Measurements from ENCODE around the gene CDC42EP5. TPM values are rescaled to one million over a fixed set of nuclear protein-coding genes. Genes with fewer than 3 reads are reported as not detected.

Gene CDC42EP5
- total RNA-seq, 4 donors from 2014 or later: 6.0 to 39.4 (median 9.8) TPM

- Histone ChIP-seq H3K36me3 (no peaks in the 10 kb centered on the region), H3K4me3 (no peak overlapping the region), H3K27me3 (peaks cover 4 to 92% (median 14%) of the 10 kb centered on the region in 4 donors), H3K9me3 (no peaks in the 10 kb centered on the region), H3K27ac (no peak overlapping the region), H3K4me1 (peaks cover 12 to 20% (median 12%) of the 10 kb centered on the region in 3 donors)
- 30 to 56% methylated on average over 2 to 10 of the region's 17 CpGs for WGBS, 2 donors
- no peak for TF ChIP-seq POLR2A (IDR thresholded peaks at IDR 0.05)
- TF ChIP-seq, protein P1, sequence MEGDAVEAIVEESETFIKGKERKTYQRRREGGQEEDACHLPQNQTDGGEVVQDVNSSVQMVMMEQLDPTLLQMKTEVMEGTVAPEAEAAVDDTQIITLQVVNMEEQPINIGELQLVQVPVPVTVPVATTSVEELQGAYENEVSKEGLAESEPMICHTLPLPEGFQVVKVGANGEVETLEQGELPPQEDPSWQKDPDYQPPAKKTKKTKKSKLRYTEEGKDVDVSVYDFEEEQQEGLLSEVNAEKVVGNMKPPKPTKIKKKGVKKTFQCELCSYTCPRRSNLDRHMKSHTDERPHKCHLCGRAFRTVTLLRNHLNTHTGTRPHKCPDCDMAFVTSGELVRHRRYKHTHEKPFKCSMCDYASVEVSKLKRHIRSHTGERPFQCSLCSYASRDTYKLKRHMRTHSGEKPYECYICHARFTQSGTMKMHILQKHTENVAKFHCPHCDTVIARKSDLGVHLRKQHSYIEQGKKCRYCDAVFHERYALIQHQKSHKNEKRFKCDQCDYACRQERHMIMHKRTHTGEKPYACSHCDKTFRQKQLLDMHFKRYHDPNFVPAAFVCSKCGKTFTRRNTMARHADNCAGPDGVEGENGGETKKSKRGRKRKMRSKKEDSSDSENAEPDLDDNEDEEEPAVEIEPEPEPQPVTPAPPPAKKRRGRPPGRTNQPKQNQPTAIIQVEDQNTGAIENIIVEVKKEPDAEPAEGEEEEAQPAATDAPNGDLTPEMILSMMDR (IDR thresholded peaks at IDR 0.05): no peak
- DNase-seq: no peak
- intact Hi-C loops (cut with DNase I): no loop called here
These were observed 46.7 kb downstream of the CDC42EP5 start for GRCh38 chr19:54426291-54426931.

DNA sequence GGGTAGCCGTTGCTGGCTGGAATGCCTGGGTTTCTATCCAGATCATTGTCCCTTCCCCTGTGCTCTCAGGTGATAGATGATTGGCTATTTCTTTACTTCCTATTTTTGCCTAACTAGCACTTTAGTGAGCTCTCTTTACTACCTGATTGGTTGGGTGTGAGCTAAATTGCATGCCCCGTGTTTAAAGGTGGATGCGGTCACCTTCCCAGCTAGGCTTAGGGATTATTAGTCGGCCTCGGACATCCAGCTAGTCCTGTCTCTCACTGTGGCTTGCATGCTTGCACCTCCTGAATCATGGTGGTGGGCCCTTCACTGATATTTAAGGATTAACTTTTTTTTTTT is 47.7 kb downstream of the CDC42EP5 start:
- no peak for TF ChIP-seq POLR2A (IDR thresholded peaks at IDR 0.05)
- TF ChIP-seq, protein P1 (IDR thresholded peaks at IDR 0.05): no peak
- Histone ChIP-seq H3K27ac (no peak overlapping the region), H3K4me1 (peaks cover 3 to 17% (median 4%) of the 10 kb centered on the region in 3 donors), H3K4me3 (no peak overlapping the region), H3K9me3 (no peaks in the 10 kb centered on the region), H3K36me3 (no peaks in the 10 kb centered on the region), H3K27me3 (peaks cover 3 to 92% (median 11%) of the 10 kb centered on the region in 4 donors)
- WGBS, 2 donors: 61 to 71% methylated on average over 5 of the region's 5 CpGs
- intact Hi-C loops (cut with DNase I): no loop called here
- no peak for DNase-seq

- intact Hi-C loops (cut with DNase I): no loop called here
- Histone ChIP-seq H3K36me3 (no peaks in the 10 kb centered on the region), H3K4me3 (no peak overlapping the region), H3K27me3 (peaks cover 0 to 92% (median 9%) of the 10 kb centered on the region in 4 donors), H3K27ac (no peak overlapping the region), H3K4me1 (peaks cover 0 to 15% (median 0%) of the 10 kb centered on the region in 3 donors), H3K9me3 (no peaks in the 10 kb centered on the region)
- 83 to 88% methylated on average over 22 to 29 of the region's 36 CpGs for WGBS, 2 donors
- TF ChIP-seq, protein P1 (IDR thresholded peaks at IDR 0.05): no peak
- TF ChIP-seq POLR2A (IDR thresholded peaks at IDR 0.05): no peak
- no peak for DNase-seq
These were observed 48.3 kb downstream of the CDC42EP5 start for GRCh38 chr19:54424660-54425381.

DNA sequence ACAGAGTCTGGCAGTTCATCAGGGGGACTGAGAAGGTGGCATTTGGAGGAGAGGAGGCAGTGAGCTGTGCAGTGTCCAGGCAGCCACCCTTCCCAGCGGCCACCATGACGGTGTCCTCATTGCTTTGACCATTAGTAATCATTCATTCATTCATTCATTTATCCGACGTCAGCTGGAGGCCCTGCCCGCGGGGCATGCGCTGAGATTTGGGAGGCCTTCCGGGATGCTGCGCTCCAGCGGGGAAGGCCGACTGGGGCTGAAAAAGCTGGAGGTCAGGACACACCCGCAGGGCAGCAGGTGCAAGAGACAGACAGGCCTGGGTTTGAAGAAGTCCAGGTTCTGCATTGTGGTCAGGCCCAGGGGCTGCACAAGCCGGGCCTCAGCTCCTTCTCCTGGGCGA is 48.9 kb downstream of the CDC42EP5 start:
- no peaks in the 10 kb centered on the region for H3K36me3 ChIP-seq
- peaks cover 0 to 11% (median 0%) of the 10 kb centered on the region in 3 donors for H3K4me1 ChIP-seq
- TF ChIP-seq POLR2A (IDR thresholded peaks at IDR 0.05): no peak
- TF ChIP-seq, protein P1 (IDR thresholded peaks at IDR 0.05): no peak
- H3K27me3 ChIP-seq: peaks cover 0 to 92% (median 4%) of the 10 kb centered on the region in 4 donors
- intact Hi-C loops (cut with DNase I): no loop called here
- no peak overlapping the region for H3K4me3 ChIP-seq
- no peaks in the 10 kb centered on the region for H3K9me3 ChIP-seq
- no peak overlapping the region for H3K27ac ChIP-seq
- no peak for DNase-seq
- 84% methylated on average over 10 to 12 of the region's 14 CpGs for WGBS, 2 donors

DNA sequence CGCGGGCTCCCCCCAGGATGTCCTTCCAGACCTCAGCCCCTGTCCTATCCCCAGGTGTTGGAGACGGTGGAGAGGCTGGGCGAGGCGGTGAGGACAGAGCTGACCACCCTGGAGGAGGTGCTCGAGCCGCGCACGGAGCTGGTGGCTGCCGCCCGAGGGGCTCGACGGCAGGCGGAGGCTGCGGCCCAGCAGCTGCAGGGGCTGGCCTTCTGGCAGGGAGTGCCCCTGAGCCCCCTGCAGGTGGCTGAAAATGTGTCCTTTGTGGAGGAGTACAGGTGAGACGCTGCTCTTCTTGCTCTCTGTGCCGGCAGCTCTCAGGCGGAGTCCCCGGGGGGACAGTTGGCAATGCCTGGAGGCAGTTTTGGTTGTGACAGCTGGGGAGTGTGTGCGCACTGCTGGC is 51.0 kb downstream of the CDC42EP5 start:
- no peaks in the 10 kb centered on the region for H3K9me3 ChIP-seq
- H3K4me1 ChIP-seq: peaks cover 0 to 23% (median 0%) of the 10 kb centered on the region in 3 donors
- H3K27me3 ChIP-seq: peaks cover 0 to 96% (median 3%) of the 10 kb centered on the region in 4 donors
- DNase-seq: no peak
- H3K27ac ChIP-seq: no peak overlapping the region
- no peaks in the 10 kb centered on the region for H3K36me3 ChIP-seq
- intact Hi-C loops (cut with DNase I): no loop called here
- no peak for TF ChIP-seq POLR2A (IDR thresholded peaks at IDR 0.05)
- TF ChIP-seq, protein P1 (IDR thresholded peaks at IDR 0.05): no peak
- WGBS, 2 donors: 61% methylated on average over 16 of the region's 20 CpGs; no CpG with 5 or more reads in 1 of the 2 donors
- no peak overlapping the region for H3K4me3 ChIP-seq

Measured in esophagus squamous epithelium (tissue), 5 donors.